GM21526 (cell line): ENCODE measurements around the gene CSNK2A2.

Source experiments
- ATAC-seq: cut with Tn5 transposase; IDR thresholded peaks from one replicate; pipeline ENCODE4 v1.9.1; 2021; ENCODE audit warnings: moderate library complexity; ENCODE audit not compliant: unreplicated experiment, low FRiP score

The CSNK2A2 gene

GRCh38 chr16:58198022-58198683, at the start of gene CSNK2A2:
CSNK2A2 (minus strand) TSS chr16:58198106; CDS start chr16:58197736, 370 bp downstream.
- ATAC-seq: peak; percentile 73

DNA sequence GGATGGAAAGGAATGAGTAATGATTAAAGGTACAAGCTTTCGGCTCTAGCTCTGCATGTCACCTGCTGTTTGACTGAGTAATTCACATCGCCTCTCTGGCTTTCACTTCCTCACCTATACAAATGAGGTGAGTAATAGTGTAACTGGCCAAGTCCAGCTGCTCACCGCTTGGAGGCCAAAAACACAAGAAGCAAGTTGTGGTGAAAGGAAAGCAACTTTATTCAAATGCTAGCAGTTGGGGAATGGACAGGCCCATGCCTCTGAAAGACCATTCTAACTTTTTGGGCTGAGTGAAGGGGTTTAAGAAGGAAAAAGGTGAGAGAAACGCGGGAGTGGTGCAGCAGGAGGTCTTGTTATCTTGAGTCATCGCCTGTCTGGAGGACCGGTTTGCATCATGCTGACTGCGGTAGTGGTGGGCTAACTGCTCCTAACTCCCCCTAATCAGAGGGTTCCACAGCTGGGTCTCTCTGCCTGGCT, 45.7 kb upstream of the CSNK2A2 start:
- ATAC-seq: peak; percentile 97

- no peak for ATAC-seq
Observed at GRCh38 chr16:58236831-58237230, 38.9 kb upstream of the CSNK2A2 start.

GRCh38 chr16:58236231-58236690, 38.4 kb upstream of the CSNK2A2 start:
- ATAC-seq: peak; percentile 95

GRCh38 chr16:58235663-58236062, 37.8 kb upstream of the CSNK2A2 start:
- no peak for ATAC-seq

- ATAC-seq: no peak
Observed at GRCh38 chr16:58234831-58235595, 37.1 kb upstream of the CSNK2A2 start.

DNA sequence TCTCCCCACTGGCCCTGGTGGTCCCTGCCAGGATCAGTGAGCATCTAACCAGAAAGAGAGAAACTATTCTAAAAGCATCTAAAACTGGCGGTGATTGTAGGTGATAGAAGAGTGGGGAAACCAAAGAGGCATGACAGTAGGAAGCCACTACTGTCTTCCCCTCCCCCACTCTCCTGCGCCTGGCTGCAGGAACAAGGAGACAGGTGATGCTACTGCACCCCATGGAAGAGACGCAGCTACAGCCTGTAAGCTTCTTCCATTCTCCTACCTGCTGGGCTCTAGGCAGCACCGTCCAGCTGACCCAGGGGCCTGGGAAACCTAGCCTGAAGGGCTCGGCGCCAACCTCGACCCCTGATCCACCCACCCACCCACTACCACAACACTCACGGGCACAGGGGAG, 32.4 kb upstream of the CSNK2A2 start:
- no peak for ATAC-seq

GRCh38 chr16:58226790-58227189, 28.9 kb upstream of the CSNK2A2 start:
- no peak for ATAC-seq

DNA sequence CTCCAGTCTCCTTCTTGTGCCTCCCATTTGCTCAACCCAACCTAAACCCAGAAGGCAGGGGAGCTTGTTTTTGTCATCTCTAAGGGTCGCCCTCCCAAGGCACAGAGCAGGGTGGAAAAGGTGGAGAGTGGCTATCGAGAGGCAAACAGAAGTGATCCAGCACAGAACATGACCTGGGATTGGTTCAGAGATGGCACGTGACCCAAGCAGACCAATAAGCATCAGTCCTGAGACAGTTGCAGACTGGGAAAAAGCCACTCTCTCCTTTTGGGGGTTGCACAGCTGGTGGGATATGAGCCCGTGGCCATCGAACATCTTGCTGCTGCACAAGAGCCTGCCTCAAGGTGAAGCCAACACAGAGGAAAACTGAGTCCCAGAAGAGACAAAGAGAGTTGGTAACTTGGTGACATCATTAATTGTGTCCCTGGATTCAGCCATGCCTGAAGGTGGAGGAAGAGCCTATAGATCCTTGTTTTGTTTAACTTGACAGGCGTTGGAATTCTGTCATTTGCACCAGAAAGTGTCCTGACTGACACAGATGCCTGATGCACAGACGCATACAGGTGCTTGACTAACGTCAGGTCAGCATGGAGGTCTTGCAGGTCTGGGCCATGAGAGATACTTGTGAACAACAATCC, 28.2 kb upstream of the CSNK2A2 start:
- ATAC-seq: no peak

DNA sequence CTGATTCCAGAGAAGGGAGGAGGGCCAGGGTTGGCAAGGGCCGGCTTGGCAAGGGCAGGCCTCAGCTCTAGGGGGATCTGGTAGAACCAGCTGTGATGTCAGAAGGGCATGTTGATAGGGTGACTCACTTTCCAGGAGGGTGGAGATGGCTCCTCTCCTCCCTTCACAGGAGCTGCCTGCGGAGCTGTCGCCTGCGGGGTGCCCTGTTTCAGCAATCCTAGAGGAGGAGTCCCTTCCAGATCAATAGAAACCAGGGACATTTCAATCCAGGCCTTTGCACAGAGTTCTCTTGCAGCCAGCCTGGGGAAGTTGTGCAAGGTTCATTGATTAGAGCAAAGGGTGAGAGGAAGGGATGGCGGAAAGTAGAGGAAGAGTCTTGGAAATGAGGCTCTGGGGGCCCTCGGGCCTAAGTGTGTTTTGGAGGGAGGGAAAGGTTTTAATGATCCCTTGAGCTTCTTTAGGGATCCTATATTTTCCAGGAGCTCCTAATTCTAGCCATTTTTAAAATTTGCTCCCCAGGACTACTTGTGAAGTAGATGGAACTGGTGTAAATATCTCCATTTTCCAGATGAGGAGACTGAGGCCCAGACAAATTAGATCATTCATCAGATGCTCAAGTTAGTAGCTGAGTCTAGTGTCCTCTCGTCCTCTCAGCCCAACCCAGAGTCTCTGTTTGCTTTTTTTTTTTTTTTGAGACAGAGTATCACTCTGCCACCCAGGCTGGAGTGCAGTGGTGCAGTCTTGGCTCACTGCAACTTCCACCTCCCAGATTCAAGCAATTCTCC, 24.8 kb upstream of the CSNK2A2 start:
- ATAC-seq: no peak

DNA sequence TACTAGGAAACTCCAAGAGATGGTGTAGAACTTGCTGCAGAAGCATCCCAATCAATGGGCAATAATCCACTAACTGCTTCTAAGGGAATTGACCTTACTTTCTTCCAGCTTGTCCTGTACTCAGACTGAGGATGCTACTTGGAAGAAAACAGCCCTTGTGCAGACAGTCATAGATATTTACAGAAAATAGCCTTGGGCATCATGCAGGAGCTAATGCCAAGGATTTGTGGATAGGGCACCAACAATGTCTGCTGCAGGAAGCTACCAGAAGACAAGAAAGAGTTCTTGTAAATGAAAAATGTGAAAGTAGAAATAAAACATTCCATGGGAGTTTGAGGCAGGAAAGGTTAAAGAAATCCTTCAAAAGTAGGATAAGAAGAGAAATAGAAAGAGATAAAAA, 21.5 kb upstream of the CSNK2A2 start:
- no peak for ATAC-seq

- no peak for ATAC-seq
Observed at GRCh38 chr16:58218786-58219185, 20.9 kb upstream of the CSNK2A2 start.

DNA sequence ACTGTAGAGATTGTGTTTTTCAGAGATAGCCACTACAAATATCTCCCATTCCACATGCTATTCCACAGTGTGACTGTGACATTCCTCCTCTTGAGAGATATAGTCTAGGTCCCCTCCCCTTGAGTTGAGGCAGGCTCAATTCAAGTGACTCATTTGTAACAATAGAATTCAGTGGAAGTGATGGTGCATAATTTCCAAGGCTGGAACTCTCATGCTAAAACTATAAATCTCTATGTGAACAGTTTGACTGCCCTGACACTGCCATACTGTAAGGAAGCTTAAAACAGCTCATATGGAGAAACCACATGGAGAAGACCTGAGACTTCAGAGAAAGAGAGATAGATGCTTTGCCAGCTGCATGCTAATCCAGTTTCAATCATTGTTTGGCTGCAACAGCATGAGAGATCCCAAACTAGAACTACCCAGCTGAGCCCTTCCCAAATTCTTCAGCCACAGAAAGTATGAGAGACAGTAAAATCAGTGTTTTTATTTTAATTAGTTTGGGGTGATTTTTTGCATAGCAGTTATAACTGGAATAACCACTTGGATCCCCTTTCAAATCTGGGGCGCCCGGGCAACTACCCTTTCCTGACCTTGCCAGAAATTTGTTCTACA, 19.5 kb upstream of the CSNK2A2 start:
- no peak for ATAC-seq

DNA sequence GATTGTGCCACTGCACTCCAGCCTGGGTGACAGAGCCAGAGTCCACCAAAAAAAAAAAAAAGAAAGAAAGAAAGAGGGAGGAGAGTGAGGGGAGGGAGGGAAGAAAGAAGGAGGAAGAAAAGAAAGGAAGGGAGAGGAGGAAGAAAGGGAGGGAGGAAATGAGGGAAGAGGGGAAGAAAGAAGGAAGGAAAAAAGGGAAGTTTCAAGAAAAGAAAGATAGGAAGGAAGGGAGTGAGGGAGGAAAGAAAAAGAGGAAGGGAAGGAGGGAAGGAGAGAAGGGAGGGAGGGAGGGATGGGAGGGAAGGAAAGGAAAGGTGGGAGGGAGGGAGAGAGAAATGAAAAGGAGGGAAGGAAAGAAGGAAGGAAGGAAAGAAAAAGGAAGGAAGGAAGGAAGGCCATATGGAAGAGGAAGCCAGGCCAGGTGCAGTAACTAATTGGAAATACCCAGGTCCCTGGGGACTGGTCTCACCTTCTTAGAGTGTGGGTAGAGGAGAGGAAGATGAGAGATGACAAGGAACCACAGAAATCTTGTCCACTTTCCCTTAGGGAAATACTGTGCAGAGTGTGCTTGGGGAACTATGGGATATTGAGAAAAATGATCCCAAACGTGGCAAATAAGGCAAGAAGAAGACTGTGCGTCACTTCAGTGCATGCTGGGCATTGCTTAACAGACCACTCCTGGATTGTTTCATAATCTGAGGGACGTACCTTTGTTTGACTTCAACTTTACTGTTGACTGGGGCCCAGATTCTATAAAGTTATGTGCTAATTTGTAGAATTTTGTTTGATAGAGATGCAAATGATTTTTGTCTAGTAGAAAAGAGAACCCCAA, 15.1 kb upstream of the CSNK2A2 start:
- ATAC-seq: no peak

GRCh38 chr16:58211846-58212245, 13.9 kb upstream of the CSNK2A2 start:
- no peak for ATAC-seq

- no peak for ATAC-seq
Observed at GRCh38 chr16:58211245-58211644, 13.3 kb upstream of the CSNK2A2 start.

DNA sequence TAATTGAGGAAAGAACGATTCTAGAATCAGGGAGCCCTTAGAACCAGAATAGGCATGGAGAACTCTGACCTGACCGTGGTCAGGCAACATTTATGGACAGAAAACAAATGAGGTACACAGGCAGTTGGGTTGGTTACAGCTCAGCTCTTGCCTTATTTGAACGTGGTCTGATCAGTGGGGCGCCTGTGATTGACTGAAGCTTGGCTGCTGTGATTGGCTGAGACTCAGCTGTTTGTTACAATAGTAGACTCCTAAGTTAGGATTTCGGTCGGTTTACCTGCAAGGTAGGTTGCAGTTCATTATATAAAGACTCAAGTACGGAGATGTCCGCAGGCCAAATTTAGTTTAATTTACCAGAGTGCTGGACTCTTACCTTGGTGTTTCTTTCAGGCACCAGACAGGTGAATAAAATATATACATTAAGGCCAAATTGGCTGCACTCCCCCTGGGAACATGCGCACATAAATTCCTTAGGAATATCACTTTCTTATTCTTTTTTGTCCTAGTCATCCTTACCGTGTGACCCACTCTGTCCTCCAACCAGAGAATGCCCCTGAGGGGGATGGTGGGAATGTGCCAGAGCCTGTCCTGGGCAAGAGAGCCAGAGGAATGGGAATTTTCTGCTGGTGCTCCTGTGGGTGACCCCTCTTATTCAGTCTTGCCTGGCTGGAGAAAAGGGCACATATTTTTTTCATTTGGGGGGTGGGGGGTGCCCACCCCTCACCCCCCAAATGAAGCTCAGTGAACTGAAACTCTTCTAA, 7.5 kb upstream of the CSNK2A2 start:
- ATAC-seq: no peak

- no peak for ATAC-seq
Observed at GRCh38 chr16:58201163-58201562, 3.3 kb upstream of the CSNK2A2 start.
